ENCODE data around the gene PDSS2.

GRCh38 chr6:107495196-107495643 lies 35.9 kb upstream of the PDSS2 start:
- TF ChIP-seq CTCF (IDR thresholded peaks at IDR 0.05) (no peak), POLR2A (IDR thresholded peaks at IDR 0.05) (no peak)

All from body of pancreas (tissue), 4 donors.